Thoracic aorta endothelial cell (primary cell): ENCODE results near the gene TMEM178A. TPM values are rescaled to one million over a fixed set of nuclear protein-coding genes. Genes with fewer than 3 reads are reported as not detected.

Experiments used
- total RNA-seq: library from RNA; depleted of rRNA; stranded (reverse); fragments of >200 nt; gene quantifications from 2 replicates; pipeline ENCODE4 v1.2.3, GENCODE V29; 2012

Gene TMEM178A
- 0.22 and 0.80 TPM in 2 replicates for total RNA-seq

DNA sequence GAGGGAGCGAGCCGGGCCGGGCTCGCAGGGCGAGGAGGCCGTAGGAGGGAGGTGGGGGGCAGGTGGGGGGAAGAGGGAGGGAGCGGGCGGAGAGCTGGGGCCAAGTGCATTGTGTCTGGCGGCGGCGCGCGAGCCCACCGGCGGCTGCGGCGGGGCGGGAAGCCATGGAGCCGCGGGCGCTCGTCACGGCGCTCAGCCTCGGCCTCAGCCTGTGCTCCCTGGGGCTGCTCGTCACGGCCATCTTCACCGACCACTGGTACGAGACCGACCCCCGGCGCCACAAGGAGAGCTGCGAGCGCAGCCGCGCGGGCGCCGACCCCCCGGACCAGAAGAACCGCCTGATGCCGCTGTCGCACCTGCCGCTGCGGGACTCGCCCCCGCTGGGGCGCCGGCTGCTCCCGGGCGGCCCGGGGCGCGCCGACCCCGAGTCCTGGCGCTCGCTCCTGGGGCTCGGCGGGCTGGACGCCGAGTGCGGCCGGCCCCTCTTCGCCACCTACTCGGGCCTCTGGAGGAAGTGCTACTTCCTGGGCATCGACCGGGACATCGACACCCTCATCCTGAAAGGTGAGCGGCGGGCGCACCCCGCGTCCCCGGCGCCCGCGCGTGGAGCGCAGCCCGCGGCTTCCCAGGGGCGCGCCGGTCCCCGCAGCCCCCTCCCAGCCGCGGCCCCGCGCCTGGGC is at the start of gene TMEM178A:
TSS of gene TMEM178A (plus strand) at position 107 of the 680 bp plus-strand sequence. CDS start at position 165, 58 bp downstream.

Other genes with a start within 250 kb of the TMEM178A start
- 46.2 and 50.4 TPM in 2 replicates for gene MAP4K3, start 228.6 kb upstream of the TMEM178A start, total RNA-seq
- gene THUMPD2, start 113.3 kb downstream of the TMEM178A start, total RNA-seq = 13.6 and 13.7 TPM in 2 replicates